ENCODE measurements around the gene CCDC82. TPM values are rescaled to one million over a fixed set of nuclear protein-coding genes. Genes with fewer than 3 reads are reported as not detected.

CCDC82 gene
- total RNA-seq, 1 experiment from 2014 or later = 15.8 TPM

GRCh38 chr11:96357794-96358193 is 31.9 kb downstream of the CCDC82 start:
- Mint-ChIP-seq H3K27me3 (ENCODE audit: insufficient read depth, unreplicated experiment) (no peaks in the 10 kb centered on the region), H3K4me3 (ENCODE audit: unreplicated experiment) (no peak overlapping the region), H3K9me3 (ENCODE audit: unreplicated experiment) (no peaks in the 10 kb centered on the region), H3K4me1 (ENCODE audit: insufficient read depth, unreplicated experiment) (no peaks in the 10 kb centered on the region), H3K36me3 (ENCODE audit: insufficient read depth, unreplicated experiment) (peaks cover 18% of the 10 kb centered on the region), H3K27ac (ENCODE audit: low read depth, unreplicated experiment) (no peak overlapping the region)
- ChIA-PET CTCF (interaction anchor here (3.9 kb wide), 1 partner anchor 14 kb away, joined by 18 read pairs; the partner anchor contains the start of gene MAML2), POLR2A (interaction anchor here (1.0 kb wide), 1 partner anchor 15 kb away, joined by 3 read pairs; the partner anchor contains the start of gene MAML2)
- BruUV-seq (replicated peaks) = no TSS peak
- TF ChIP-seq, protein P1, sequence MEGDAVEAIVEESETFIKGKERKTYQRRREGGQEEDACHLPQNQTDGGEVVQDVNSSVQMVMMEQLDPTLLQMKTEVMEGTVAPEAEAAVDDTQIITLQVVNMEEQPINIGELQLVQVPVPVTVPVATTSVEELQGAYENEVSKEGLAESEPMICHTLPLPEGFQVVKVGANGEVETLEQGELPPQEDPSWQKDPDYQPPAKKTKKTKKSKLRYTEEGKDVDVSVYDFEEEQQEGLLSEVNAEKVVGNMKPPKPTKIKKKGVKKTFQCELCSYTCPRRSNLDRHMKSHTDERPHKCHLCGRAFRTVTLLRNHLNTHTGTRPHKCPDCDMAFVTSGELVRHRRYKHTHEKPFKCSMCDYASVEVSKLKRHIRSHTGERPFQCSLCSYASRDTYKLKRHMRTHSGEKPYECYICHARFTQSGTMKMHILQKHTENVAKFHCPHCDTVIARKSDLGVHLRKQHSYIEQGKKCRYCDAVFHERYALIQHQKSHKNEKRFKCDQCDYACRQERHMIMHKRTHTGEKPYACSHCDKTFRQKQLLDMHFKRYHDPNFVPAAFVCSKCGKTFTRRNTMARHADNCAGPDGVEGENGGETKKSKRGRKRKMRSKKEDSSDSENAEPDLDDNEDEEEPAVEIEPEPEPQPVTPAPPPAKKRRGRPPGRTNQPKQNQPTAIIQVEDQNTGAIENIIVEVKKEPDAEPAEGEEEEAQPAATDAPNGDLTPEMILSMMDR (IDR thresholded peaks at IDR 0.05; ENCODE audit: unreplicated experiment) = no peak
- no peak for DNase-seq (ENCODE audit: unreplicated experiment)
- intact Hi-C loops (cut with micrococcal nuclease) = no loop called here

DNA sequence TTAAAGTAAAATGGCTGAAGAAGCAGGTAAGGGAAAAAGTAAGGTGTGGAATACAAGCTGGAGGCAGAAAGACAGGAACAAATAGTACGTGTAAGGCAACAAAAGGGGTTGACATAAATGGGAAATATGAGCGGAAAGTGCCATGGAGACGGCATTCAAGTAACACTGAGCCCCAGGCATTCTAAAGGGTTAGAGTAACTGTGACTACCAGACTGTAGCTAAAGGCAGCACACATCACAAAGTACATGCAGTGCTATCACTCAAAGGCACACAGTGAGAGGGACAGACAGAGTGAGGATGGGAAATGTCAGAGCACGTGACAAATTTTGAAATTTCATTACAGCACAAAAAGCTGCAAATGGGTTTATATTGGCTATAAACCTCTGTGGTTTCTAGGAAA is 32.9 kb downstream of the CCDC82 start:
- BruUV-seq (replicated peaks) = no TSS peak
- no peak for DNase-seq (ENCODE audit: unreplicated experiment)
- no peaks in the 10 kb centered on the region for H3K27me3 Mint-ChIP-seq (ENCODE audit: insufficient read depth, unreplicated experiment)
- CTCF ChIA-PET = interaction anchor here (2.5 to 3.9 kb wide), 2 partner anchors 13 to 521 kb away, joined by 8 to 18 read pairs; partner anchors contain the start of gene MAML2
- no peaks in the 10 kb centered on the region for H3K4me1 Mint-ChIP-seq (ENCODE audit: insufficient read depth, unreplicated experiment)
- no peak overlapping the region for H3K27ac Mint-ChIP-seq (ENCODE audit: low read depth, unreplicated experiment)
- POLR2A ChIA-PET = no interaction called here
- peaks cover 13% of the 10 kb centered on the region for H3K36me3 Mint-ChIP-seq (ENCODE audit: insufficient read depth, unreplicated experiment)
- TF ChIP-seq, protein P1 (IDR thresholded peaks at IDR 0.05; ENCODE audit: unreplicated experiment) = no peak
- intact Hi-C loops (cut with micrococcal nuclease) = no loop called here
- H3K4me3 Mint-ChIP-seq (ENCODE audit: unreplicated experiment) = no peak overlapping the region
- no peaks in the 10 kb centered on the region for H3K9me3 Mint-ChIP-seq (ENCODE audit: unreplicated experiment)

DNA sequence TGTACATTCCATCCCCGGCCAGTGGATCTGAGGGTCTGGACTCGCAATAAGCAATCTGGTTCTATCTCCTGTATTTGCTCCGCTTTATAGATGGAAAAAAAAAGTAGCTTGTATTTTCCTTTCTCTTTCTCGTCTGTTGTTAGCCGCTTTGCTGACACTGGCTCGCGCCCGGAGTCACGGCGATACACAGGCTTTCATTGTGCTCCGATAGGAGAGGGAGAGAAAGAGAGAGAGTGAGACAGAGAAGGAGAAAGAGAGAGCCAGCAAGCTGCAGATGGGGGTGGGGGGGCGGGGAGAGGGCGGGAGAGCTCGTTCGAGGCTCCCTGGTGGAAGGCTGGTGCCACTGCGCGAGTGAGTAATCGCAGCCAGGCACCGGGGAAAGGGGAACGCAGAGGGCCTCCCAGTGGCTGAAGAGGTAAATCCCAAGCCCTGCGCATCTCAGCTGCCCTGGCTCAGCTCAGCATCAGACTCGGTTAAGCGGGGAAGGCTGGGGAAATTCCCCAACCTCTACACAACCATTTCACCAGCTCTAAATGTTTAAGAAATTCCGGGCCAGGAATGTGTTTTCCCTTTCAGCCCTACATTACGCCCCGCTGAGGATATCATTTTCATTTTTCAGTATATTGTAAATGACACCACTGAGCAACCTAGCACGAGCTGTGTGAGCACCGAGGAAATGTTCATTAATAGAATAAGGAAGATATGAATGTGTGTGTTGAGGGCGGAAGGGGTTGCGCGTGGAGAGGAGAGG is 46.6 kb downstream of the CCDC82 start, which contains the start of gene MAML2:
TSS of gene MAML2 (minus strand) at position 235 of the 751 bp plus-strand sequence. CDS start 1,300 bp downstream, outside the sequence.
- intact Hi-C loops (cut with micrococcal nuclease) = loop anchor here (1.0 to 5.0 kb wide), 11 partner anchors 50 to 507 kb away; partner anchors contain the start of gene MTMR2
- peaks cover 35% of the 10 kb centered on the region for H3K4me1 Mint-ChIP-seq (ENCODE audit: insufficient read depth, unreplicated experiment)
- TF ChIP-seq, protein P1 (IDR thresholded peaks at IDR 0.05; ENCODE audit: unreplicated experiment) = peak; percentile 97
- no TSS peak for BruUV-seq (replicated peaks)
- peak within 1 kb of the TSS; percentile 94 for H3K27ac Mint-ChIP-seq (ENCODE audit: low read depth, unreplicated experiment)
- H3K4me3 Mint-ChIP-seq (ENCODE audit: unreplicated experiment) = peak within 1 kb of the TSS; percentile 95
- peaks cover 6% of the 10 kb centered on the region for H3K36me3 Mint-ChIP-seq (ENCODE audit: insufficient read depth, unreplicated experiment)
- no peaks in the 10 kb centered on the region for H3K9me3 Mint-ChIP-seq (ENCODE audit: unreplicated experiment)
- ChIA-PET CTCF (interaction anchor here (0.6 to 11.2 kb wide), 107 partner anchors 11 to 1827 kb away, joined by 3 to 202 read pairs (median 5); partner anchors contain the start of genes CCDC82, JRKL and MTMR2), POLR2A (interaction anchor here (0.6 to 8.4 kb wide), 42 partner anchors 15 to 1788 kb away, joined by 3 to 217 read pairs (median 4); partner anchors contain the start of genes CCDC82, CEP57 and JRKL)
- DNase-seq (ENCODE audit: unreplicated experiment) = peak; percentile 93
- H3K27me3 Mint-ChIP-seq (ENCODE audit: insufficient read depth, unreplicated experiment) = no peaks in the 10 kb centered on the region

All from MCF 10A (cell line).